Lower leg skin (tissue), 4 donors: Measurements from ENCODE around the gene IL4. TPM values are rescaled to one million over a fixed set of nuclear protein-coding genes. Genes with fewer than 3 reads are reported as not detected.

Experiments
- DNase-seq, 2 donors: peaks; one replicate each; pipeline ENCODE4 v3.0.0-alpha.2; 2019; ENCODE audit warnings: low spot score in 2 of 2
- H3K4me3 ChIP-seq: fragments of 200-600 bp; sonication (generic); 2 replicates; pipeline ENCODE4 v1.5.1; 2017; ENCODE audit warnings: mild to moderate bottlenecking, low read depth; ENCODE audit not compliant: poor library complexity, severe bottlenecking
- POLR2A ChIP-seq, 2 donors: fragments of 450-650 bp; IDR thresholded peaks; one replicate each; pipeline ENCODE4 v1.6.1; 2016 to 2017; ENCODE audit warnings: antibody characterized with exemption in 2 of 2, mild to moderate bottlenecking in 1 of 2, moderate library complexity in 1 of 2
- WGBS, 2 donors: methylation state at CpG; one replicate each; pipeline ENCODE4 v1.1.5; 2018; 5-methylcytosine and 5-hydroxymethylcytosine counted together
- intact Hi-C: fragments of 100-400 bp; cut with DNase I; formaldehyde crosslinking; loops from one replicate; pipeline ENCODE4 v1.15.0; 2023; ENCODE audit warnings: low total_unique reads
- total RNA-seq, 4 donors: library from RNA; depleted of rRNA; stranded (reverse); fragments of >200 nt; gene quantifications; one replicate each; pipeline ENCODE4 v1.1.0, GENCODE V29; 2016
- TF ChIP-seq, protein P1 (sequence below), 3 donors: fragments of 450-650 bp; IDR thresholded peaks; one replicate each; pipeline ENCODE4 v1.5.1; 2016; ENCODE audit warnings: antibody characterized with exemption in 3 of 3, mild to moderate bottlenecking in 3 of 3, moderate library complexity in 2 of 3

The IL4 gene
- total RNA-seq, 4 donors from 2014 or later, result not detected

DNA sequence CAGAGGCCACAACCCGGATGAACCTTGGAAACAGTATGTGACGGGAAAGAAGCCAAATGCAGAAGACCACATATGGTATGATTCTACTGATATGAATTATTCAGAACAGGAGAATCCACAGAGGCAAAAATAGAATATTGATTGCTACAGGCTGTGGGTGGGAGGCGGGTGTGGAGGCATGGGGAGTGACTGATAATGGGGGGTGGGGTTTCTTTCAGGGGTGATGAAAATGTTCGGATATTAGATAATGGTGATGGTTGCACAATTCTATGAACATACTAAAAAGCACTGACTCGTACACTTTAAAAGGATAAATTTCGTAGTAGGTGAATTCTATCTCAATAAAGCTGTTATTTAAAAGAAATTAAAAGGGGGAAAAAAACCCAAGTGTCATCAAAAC lies 10.7 kb downstream of the IL4 start:
- no peak for TF ChIP-seq POLR2A (IDR thresholded peaks at IDR 0.05)
- TF ChIP-seq, protein P1, sequence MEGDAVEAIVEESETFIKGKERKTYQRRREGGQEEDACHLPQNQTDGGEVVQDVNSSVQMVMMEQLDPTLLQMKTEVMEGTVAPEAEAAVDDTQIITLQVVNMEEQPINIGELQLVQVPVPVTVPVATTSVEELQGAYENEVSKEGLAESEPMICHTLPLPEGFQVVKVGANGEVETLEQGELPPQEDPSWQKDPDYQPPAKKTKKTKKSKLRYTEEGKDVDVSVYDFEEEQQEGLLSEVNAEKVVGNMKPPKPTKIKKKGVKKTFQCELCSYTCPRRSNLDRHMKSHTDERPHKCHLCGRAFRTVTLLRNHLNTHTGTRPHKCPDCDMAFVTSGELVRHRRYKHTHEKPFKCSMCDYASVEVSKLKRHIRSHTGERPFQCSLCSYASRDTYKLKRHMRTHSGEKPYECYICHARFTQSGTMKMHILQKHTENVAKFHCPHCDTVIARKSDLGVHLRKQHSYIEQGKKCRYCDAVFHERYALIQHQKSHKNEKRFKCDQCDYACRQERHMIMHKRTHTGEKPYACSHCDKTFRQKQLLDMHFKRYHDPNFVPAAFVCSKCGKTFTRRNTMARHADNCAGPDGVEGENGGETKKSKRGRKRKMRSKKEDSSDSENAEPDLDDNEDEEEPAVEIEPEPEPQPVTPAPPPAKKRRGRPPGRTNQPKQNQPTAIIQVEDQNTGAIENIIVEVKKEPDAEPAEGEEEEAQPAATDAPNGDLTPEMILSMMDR (IDR thresholded peaks at IDR 0.05), result no peak
- intact Hi-C loops, result no loop called here
- DNase-seq, result no peak
- 72 to 76% methylated on average over 6 of the region's 6 CpGs for WGBS, 2 donors
- no peak overlapping the region for H3K4me3 ChIP-seq

DNA sequence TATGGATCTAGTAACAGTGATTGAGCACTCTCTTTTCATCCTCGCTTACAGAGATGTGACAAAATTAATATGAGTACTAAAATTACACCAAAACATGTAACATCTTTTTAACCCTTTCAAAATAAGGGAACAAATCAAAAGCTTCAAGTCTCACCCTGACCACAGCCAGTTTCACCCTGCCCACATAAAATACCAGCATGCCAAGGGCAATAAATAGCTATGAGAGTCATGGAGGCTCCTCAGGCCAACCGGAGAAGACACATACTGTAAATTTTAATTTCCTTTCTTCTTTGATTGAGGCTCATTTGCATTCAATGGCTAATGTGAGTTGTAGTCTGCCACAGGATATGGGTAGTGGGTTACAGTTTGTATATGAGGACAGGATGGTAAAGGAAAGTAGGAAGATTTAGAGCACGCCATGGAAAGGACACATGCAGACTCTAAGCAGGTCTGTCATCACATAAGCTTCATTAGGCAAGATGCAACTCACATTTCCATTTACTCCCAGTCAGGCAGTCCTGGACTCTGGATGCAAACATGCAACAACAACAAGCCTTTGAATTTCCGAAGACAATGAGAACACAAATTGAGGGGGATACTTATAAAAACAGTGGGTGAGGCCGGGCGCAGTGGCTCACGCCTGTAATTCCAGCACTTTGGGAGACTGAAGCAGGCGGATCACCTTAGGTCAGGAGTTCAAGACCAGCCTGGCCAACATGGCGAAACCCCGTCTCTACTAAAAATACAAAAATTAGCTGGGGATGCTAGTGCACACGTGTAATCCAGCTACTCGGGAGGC lies 11.3 kb downstream of the IL4 start:
- intact Hi-C loops, result no loop called here
- 88 to 92% methylated on average over 12 of the region's 12 CpGs for WGBS, 2 donors
- TF ChIP-seq, protein P1 (IDR thresholded peaks at IDR 0.05), result no peak
- TF ChIP-seq POLR2A (IDR thresholded peaks at IDR 0.05), result no peak
- DNase-seq, result no peak
- no peak overlapping the region for H3K4me3 ChIP-seq

DNA sequence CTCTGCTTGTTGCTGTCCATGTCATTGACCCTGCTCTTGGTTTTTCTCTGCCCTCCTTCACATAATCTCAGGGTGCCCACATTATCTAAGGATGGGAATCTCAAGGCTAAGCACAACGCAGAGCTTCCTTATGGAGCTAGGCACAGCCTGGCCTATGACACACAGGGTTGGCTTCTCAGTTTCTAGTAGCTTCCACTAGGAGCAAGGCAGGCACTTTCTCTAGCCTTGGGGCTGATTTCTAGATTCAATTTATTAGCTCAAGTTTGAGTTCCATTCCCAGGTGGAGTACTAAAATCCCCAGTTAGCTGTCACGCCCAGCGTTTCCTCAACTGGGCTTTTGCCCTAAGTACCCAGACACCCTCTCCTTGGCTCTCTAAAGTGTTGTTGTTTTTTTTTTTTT lies 12.4 kb downstream of the IL4 start:
- 88 to 91% methylated on average over 3 of the region's 3 CpGs for WGBS, 2 donors
- no peak overlapping the region for H3K4me3 ChIP-seq
- intact Hi-C loops, result no loop called here
- TF ChIP-seq, protein P1 (IDR thresholded peaks at IDR 0.05), result no peak
- TF ChIP-seq POLR2A (IDR thresholded peaks at IDR 0.05), result no peak
- no peak for DNase-seq

DNA sequence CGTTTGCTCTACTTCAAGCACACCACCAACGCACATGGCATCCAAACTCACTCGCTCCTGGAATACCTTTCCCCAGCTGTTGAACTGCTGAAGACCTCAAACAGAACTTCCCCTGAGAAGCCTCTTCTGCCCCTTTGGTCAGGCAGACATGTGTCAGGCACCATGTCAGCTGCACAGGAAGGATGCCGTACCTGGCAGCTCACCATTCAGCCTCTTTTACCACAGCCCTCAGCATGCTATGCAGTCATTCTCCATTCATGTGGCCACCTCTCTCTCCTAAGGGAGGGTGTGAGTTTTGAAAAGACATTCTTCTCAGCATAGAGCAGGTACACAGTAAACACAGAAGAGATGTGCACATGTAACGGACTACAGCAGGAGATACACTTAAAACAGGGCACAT lies 14.2 kb downstream of the IL4 start:
- no peak for DNase-seq
- 84 to 85% methylated on average over 5 of the region's 5 CpGs for WGBS, 2 donors
- H3K4me3 ChIP-seq, result no peak overlapping the region
- TF ChIP-seq, protein P1 (IDR thresholded peaks at IDR 0.05), result no peak
- TF ChIP-seq POLR2A (IDR thresholded peaks at IDR 0.05), result no peak
- intact Hi-C loops, result no loop called here

DNA sequence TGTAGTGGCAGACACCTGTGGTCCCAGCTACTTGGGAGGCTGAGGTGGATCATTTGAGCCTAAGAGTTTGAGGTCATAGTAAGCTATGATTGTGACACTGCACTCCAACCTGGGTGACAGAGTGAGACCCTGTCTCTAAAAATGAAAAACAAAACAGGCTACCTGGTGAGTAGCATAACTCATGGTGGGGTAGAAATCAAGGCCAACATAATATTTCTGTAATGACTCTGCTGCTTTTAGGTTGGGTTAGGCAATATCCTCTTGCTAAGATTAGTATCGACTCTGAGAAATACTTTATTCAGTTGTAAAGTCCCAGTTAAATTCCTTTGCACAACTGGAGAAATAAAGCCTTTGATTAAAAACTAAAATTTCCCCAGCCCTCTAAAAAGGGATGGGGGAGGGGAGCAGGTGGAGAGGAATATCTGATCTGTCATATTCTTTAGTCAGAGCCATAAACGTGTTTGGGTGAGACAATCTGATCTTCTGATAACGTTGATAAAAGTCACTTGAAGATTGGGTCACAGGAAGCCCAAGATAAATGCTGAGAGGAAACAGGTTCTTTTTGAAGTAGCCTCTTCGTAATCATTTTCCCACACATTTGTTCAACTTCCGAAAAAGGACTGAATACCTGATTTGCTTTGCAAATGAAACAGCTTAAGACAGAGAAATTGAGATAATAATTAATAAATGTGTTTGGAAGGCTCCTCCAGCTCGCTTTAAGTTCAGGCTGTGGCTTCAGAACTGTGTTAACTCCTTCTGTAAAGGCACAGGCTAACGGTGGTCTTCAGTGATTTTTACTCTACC lies 14.9 kb downstream of the IL4 start:
- DNase-seq, result no peak
- no peak overlapping the region for H3K4me3 ChIP-seq
- intact Hi-C loops, result no loop called here
- WGBS, 2 donors, result 57 to 66% methylated on average over 7 of the region's 7 CpGs
- TF ChIP-seq, protein P1 (IDR thresholded peaks at IDR 0.05), result no peak
- TF ChIP-seq POLR2A (IDR thresholded peaks at IDR 0.05), result no peak
